Measurements from ENCODE around the gene AGAP3. TPM values are rescaled to one million over a fixed set of nuclear protein-coding genes. Genes with fewer than 3 reads are reported as not detected.

Gene AGAP3
- total RNA-seq, 1 donor from 2014 or later = 156 TPM

Other genes with a start within 250 kb of the AGAP3 start
- not detected in 2 replicates for gene AOC1, start 234.0 kb upstream of the AGAP3 start, total RNA-seq
- gene KCNH2, start 108.2 kb upstream of the AGAP3 start, total RNA-seq = 4.5 and 4.6 TPM in 2 replicates
- gene NOS3, start 95.5 kb upstream of the AGAP3 start, total RNA-seq = 1.8 and 2.0 TPM in 2 replicates
- 1.8 and 2.2 TPM in 2 replicates for gene ATG9B, start 62.0 kb upstream of the AGAP3 start, total RNA-seq
- gene ABCB8, start 58.0 kb upstream of the AGAP3 start, total RNA-seq = 52.2 and 53.3 TPM in 2 replicates
- gene ASIC3, start 37.9 kb upstream of the AGAP3 start, total RNA-seq = 3.9 and 5.9 TPM in 2 replicates
- 47.9 and 55.1 TPM in 2 replicates for gene CDK5, start 28.6 kb upstream of the AGAP3 start, total RNA-seq
- 302 and 351 TPM in 2 replicates for gene SLC4A2, start 26.9 kb upstream of the AGAP3 start, total RNA-seq
- 56.1 and 61.6 TPM in 2 replicates for gene FASTK, start 5.7 kb upstream of the AGAP3 start, total RNA-seq
- 42.9 and 44.9 TPM in 2 replicates for gene TMUB1, start 3.0 kb upstream of the AGAP3 start, total RNA-seq
- gene GBX1, start 81.2 kb downstream of the AGAP3 start, total RNA-seq = not detected in 2 replicates
- gene ASB10, start 100.8 kb downstream of the AGAP3 start, total RNA-seq = not detected in 2 replicates
- gene H2BK1, start 124.0 kb downstream of the AGAP3 start, total RNA-seq = not detected in 2 replicates
- 53.2 and 54.3 TPM in 2 replicates for gene ABCF2, start 140.7 kb downstream of the AGAP3 start, total RNA-seq
- 84.7 and 101 TPM in 2 replicates for gene CHPF2, start 146.0 kb downstream of the AGAP3 start, total RNA-seq
- 47.7 and 50.0 TPM in 2 replicates for gene SMARCD3, start 162.2 kb downstream of the AGAP3 start, total RNA-seq

All from astrocyte (in vitro differentiated cells and primary cell).